Astrocyte (in vitro differentiated cells and primary cell): ENCODE results near the gene RFPL4AL1. TPM values are rescaled to one million over a fixed set of nuclear protein-coding genes. Genes with fewer than 3 reads are reported as not detected.
"Not testable (repeated sequence)": the region's sequence is repeated elsewhere in the genome, so short reads cannot be mapped to it uniquely, and the experiment has no call there.

Experiments used
- DNase-seq: peaks from one replicate; pipeline ENCODE4 v3.0.0-alpha.2; 2010; ENCODE audit warnings: low read depth
- FAIRE-seq: peaks from 2 replicates; lab custom pipeline; 2011; peaks lifted over from hg19 to GRCh38; lab: Jason Lieb, UNC
- H2AFZ ChIP-seq: 2 replicates; pipeline ENCODE4 v1.6.0; 2012; ENCODE audit warnings: low read depth, low read length, inconsistent platforms
- H3K27ac ChIP-seq: 2 replicates; pipeline ENCODE4 v1.5.1; 2011; ENCODE audit warnings: low read depth, low read length, inconsistent platforms
- H3K27me3 ChIP-seq: 2 replicates; pipeline ENCODE4 v1.6.0; 2011; ENCODE audit warnings: low read length, inconsistent platforms; ENCODE audit not compliant: insufficient read depth
- H3K36me3 ChIP-seq: 2 replicates; pipeline ENCODE4 v1.5.1; 2011; ENCODE audit warnings: low read length, inconsistent platforms; ENCODE audit not compliant: insufficient read depth
- H3K4me1 ChIP-seq: 2 replicates; pipeline ENCODE4 v1.5.1; 2011; ENCODE audit warnings: low read length, inconsistent platforms; ENCODE audit not compliant: insufficient read depth
- H3K4me2 ChIP-seq: 2 replicates; pipeline ENCODE4 v1.6.0; 2012; ENCODE audit warnings: low read length, inconsistent platforms
- H3K4me3 ChIP-seq: 2 replicates; pipeline ENCODE4 v1.5.1; 2011; ENCODE audit warnings: low read depth, mild to moderate bottlenecking, low read length, inconsistent platforms; ENCODE audit not compliant: insufficient read depth
- H3K79me2 ChIP-seq: 2 replicates; pipeline ENCODE4 v1.6.0; 2012; ENCODE audit warnings: mild to moderate bottlenecking, low read length, inconsistent platforms; ENCODE audit not compliant: insufficient read depth
- H3K9ac ChIP-seq: 2 replicates; pipeline ENCODE4 v1.6.0; 2012; ENCODE audit warnings: mild to moderate bottlenecking, low read length, inconsistent platforms
- H3K9me3 ChIP-seq: 2 replicates; pipeline ENCODE4 v1.5.1; 2012; ENCODE audit warnings: low read depth, mild to moderate bottlenecking, low read length, inconsistent platforms; ENCODE audit not compliant: insufficient read depth
- H4K20me1 ChIP-seq: 2 replicates; pipeline ENCODE4 v1.6.0; 2012; ENCODE audit warnings: low read length, inconsistent platforms; ENCODE audit not compliant: insufficient read depth
- H3K27ac Mint-ChIP-seq: one replicate; pipeline ENCODE4 v1.8.0; 2021; ENCODE audit warnings: mild to moderate bottlenecking, mixed read lengths; ENCODE audit not compliant: unreplicated experiment
- H3K27me3 Mint-ChIP-seq: one replicate; pipeline ENCODE4 v1.8.0; 2021; ENCODE audit warnings: low read depth, mixed read lengths; ENCODE audit not compliant: unreplicated experiment
- H3K36me3 Mint-ChIP-seq: one replicate; pipeline ENCODE4 v1.8.0; 2021; ENCODE audit warnings: low read depth, mixed read lengths; ENCODE audit not compliant: unreplicated experiment
- H3K4me1 Mint-ChIP-seq: one replicate; pipeline ENCODE4 v1.8.0; 2021; ENCODE audit warnings: low read depth, mixed read lengths; ENCODE audit not compliant: unreplicated experiment
- H3K4me3 Mint-ChIP-seq: one replicate; pipeline ENCODE4 v1.8.0; 2021; ENCODE audit warnings: mild to moderate bottlenecking, moderate library complexity, mixed read lengths; ENCODE audit not compliant: unreplicated experiment
- H3K9me3 Mint-ChIP-seq: one replicate; pipeline ENCODE4 v1.8.0; 2021; ENCODE audit warnings: mild to moderate bottlenecking, mixed read lengths; ENCODE audit not compliant: unreplicated experiment
- CTCF ChIP-seq: IDR thresholded peaks from 2 replicates; pipeline ENCODE4 v1.5.1; 2011; ENCODE audit warnings: low read depth, mild to moderate bottlenecking, inconsistent platforms, low read length, moderate library complexity; ENCODE audit not compliant: insufficient read depth
- EZH2 ChIP-seq: IDR thresholded peaks from 2 replicates; pipeline ENCODE4 v1.6.1; 2012; ENCODE audit warnings: mild to moderate bottlenecking, low read length, inconsistent platforms; ENCODE audit not compliant: insufficient read depth
- total RNA-seq: library from RNA; stranded (reverse); gene quantifications from 2 replicates; pipeline ENCODE4 v1.2.1, GENCODE V29; 2021

The RFPL4AL1 gene
- total RNA-seq, 1 donor from 2014 or later = not detected

GRCh38 chr19:55750715-55751114 lies 18.2 kb upstream of the RFPL4AL1 start:
- Histone ChIP-seq H3K9ac (no peak overlapping the region), H4K20me1 (no peaks in the 10 kb centered on the region), H3K4me3 (no peak overlapping the region), H3K27me3 (no peaks in the 10 kb centered on the region), H3K79me2 (no peaks in the 10 kb centered on the region), H3K27ac (no peak overlapping the region), H3K4me1 (no peaks in the 10 kb centered on the region), H3K4me2 (no peak overlapping the region), H2AFZ (no peak overlapping the region), H3K36me3 (no peaks in the 10 kb centered on the region), H3K9me3 (no peaks in the 10 kb centered on the region)
- no peak for TF ChIP-seq EZH2
- TF ChIP-seq CTCF = no peak
- DNase-seq (no peak), FAIRE-seq (no peak)
- Mint-ChIP-seq H3K4me1 (no peaks in the 10 kb centered on the region), H3K27me3 (no peaks in the 10 kb centered on the region), H3K4me3 (no peak overlapping the region), H3K9me3 (peaks cover 18% of the 10 kb centered on the region), H3K36me3 (no peaks in the 10 kb centered on the region), H3K27ac (no peak overlapping the region)

- no peaks in the 10 kb centered on the region for H4K20me1 ChIP-seq
- no peak overlapping the region for H3K4me3 ChIP-seq
- no peak overlapping the region for H2AFZ ChIP-seq
- no peak for DNase-seq
- H3K4me2 ChIP-seq = no peak overlapping the region
- no peaks in the 10 kb centered on the region for H3K4me1 ChIP-seq
- peaks cover 18% of the 10 kb centered on the region for H3K9me3 Mint-ChIP-seq
- no peak overlapping the region for H3K4me3 Mint-ChIP-seq
- TF ChIP-seq EZH2 (no peak), CTCF (no peak)
- no peaks in the 10 kb centered on the region for H3K36me3 ChIP-seq
- no peaks in the 10 kb centered on the region for H3K9me3 ChIP-seq
- no peaks in the 10 kb centered on the region for H3K4me1 Mint-ChIP-seq
- FAIRE-seq = no peak
- no peak overlapping the region for H3K27ac ChIP-seq
- H3K27ac Mint-ChIP-seq = no peak overlapping the region
- H3K27me3 Mint-ChIP-seq = no peaks in the 10 kb centered on the region
- H3K9ac ChIP-seq = no peak overlapping the region
- H3K36me3 Mint-ChIP-seq = no peaks in the 10 kb centered on the region
- no peaks in the 10 kb centered on the region for H3K27me3 ChIP-seq
- H3K79me2 ChIP-seq = no peaks in the 10 kb centered on the region
These were observed 15.5 kb upstream of the RFPL4AL1 start for GRCh38 chr19:55753401-55753800.

GRCh38 chr19:55756808-55757207 lies 12.1 kb upstream of the RFPL4AL1 start:
- H3K9me3 Mint-ChIP-seq = peaks cover 23% of the 10 kb centered on the region
- H3K9me3 ChIP-seq, H4K20me1 ChIP-seq, H3K4me3 ChIP-seq, H3K27me3 ChIP-seq, H3K27ac Mint-ChIP-seq, H3K27me3 Mint-ChIP-seq, H3K27ac ChIP-seq, H3K79me2 ChIP-seq, H3K4me1 Mint-ChIP-seq, H2AFZ ChIP-seq, FAIRE-seq, H3K4me3 Mint-ChIP-seq, H3K36me3 Mint-ChIP-seq, H3K9ac ChIP-seq, DNase-seq, H3K36me3 ChIP-seq, H3K4me2 ChIP-seq, H3K4me1 ChIP-seq: not testable (repeated sequence)

GRCh38 chr19:55758797-55759196 lies 10.1 kb upstream of the RFPL4AL1 start, which contains the start of gene RFPL4A:
TSS of gene RFPL4A (plus strand) at chr19:55759097. CDS start at chr19:55761801, 2,704 bp downstream.
- H3K9me3 Mint-ChIP-seq = peaks cover 23% of the 10 kb centered on the region
- not testable (repeated sequence) for H3K36me3 Mint-ChIP-seq, H3K4me3 Mint-ChIP-seq, H3K27me3 ChIP-seq, FAIRE-seq, H3K4me3 ChIP-seq, DNase-seq, H3K27ac ChIP-seq, H3K79me2 ChIP-seq, H2AFZ ChIP-seq, H3K4me1 ChIP-seq, H3K9ac ChIP-seq, H4K20me1 ChIP-seq, H3K9me3 ChIP-seq, H3K27ac Mint-ChIP-seq, H3K27me3 Mint-ChIP-seq, H3K4me1 Mint-ChIP-seq, H3K4me2 ChIP-seq, H3K36me3 ChIP-seq
